GM12872 (cell line): Measurements from ENCODE around the gene U2AF1L4.

Experiments used
- CTCF ChIP-seq: IDR thresholded peaks from 3 replicates; pipeline ENCODE4 v1.5.1; 2011; ENCODE audit warnings: low read depth, mild to moderate bottlenecking, low read length, moderate library complexity; ENCODE audit not compliant: insufficient read depth

U2AF1L4 gene

GRCh38 chr19:35777961-35778360, 32.7 kb upstream of the U2AF1L4 start:
- TF ChIP-seq CTCF: no peak

GRCh38 chr19:35777086-35777841, 32.0 kb upstream of the U2AF1L4 start:
- no peak for TF ChIP-seq CTCF

GRCh38 chr19:35776102-35776788, 31.0 kb upstream of the U2AF1L4 start:
- no peak for TF ChIP-seq CTCF

- no peak for TF ChIP-seq CTCF
These were observed 30.3 kb upstream of the U2AF1L4 start, which contains the start of gene ARHGAP33 for GRCh38 chr19:35775298-35776101. Gene ARHGAP33, plus strand, starts transcription at chr19:35775564. Its CDS starts 95 bp downstream, at chr19:35775659.

GRCh38 chr19:35775046-35775297, 29.8 kb upstream of the U2AF1L4 start:
- no peak for TF ChIP-seq CTCF

- TF ChIP-seq CTCF: no peak
These were observed 29.2 kb upstream of the U2AF1L4 start for GRCh38 chr19:35774274-35775045.
